ENCODE measurements around the gene METTL24.
"Not testable (repeated sequence)": the region's sequence is repeated elsewhere in the genome, so short reads cannot be mapped to it uniquely, and the experiment has no call there.

The METTL24 gene

GRCh38 chr6:110332281-110332680 lies 25.9 kb downstream of the METTL24 start:
- DNase-seq = no peak

- DNase-seq = no peak
Measured at GRCh38 chr6:110331816-110332215, 26.3 kb downstream of the METTL24 start.

DNA sequence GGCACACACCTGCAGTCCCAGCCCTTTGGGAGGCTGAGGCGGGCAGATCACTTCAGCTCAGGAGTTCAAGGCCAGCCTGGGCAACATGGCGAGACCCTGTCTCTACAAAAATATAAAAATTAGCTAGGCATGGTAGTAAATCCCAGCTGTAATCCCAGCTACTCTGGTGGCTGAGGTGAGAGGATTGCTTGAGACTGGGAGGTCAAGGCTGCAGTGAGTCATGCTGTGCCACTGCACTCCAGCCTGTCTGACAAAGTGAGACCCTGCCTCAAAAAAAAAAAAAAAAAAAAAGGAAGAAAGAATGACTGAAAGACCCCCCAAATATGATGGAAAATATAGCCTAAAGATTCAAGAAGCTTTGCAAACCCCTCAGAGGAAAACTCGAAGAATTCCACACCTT lies 26.8 kb downstream of the METTL24 start:
- no peak for DNase-seq

DNA sequence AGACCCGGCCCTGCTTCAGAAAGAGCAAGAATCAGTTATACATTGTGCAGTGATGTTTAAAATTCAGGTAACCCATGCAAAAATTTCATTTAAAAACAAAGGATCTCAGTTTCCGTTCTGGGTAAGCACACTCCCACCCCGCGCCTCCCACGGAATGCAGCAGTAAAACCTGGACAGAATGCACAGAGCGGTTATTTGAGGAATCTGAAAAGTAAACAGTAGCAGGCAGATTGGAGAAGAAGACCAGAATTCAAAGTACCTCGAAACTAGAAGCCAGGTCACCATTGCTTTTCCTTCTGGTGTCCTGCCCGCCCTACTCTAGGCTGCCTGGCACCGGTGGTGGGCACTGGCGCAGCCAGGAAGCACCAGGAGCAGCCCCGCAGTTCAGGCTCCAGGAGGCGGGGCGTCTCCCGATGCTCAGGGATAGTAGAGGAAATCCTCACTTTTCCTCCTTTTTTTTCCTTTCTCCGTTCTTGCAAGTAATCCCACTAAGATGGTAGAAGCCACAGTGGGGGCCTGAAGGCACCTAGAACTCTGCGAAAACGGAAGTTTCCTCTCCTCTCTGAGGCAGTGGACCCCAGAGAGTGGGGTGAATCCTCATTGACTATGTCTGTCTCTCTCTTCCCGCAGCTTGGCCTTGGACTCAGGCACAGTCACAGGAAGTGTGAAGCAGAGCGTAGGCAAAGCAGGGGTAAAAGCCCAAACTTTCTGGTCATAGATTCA lies 28.3 kb downstream of the METTL24 start:
- no peak for DNase-seq

DNA sequence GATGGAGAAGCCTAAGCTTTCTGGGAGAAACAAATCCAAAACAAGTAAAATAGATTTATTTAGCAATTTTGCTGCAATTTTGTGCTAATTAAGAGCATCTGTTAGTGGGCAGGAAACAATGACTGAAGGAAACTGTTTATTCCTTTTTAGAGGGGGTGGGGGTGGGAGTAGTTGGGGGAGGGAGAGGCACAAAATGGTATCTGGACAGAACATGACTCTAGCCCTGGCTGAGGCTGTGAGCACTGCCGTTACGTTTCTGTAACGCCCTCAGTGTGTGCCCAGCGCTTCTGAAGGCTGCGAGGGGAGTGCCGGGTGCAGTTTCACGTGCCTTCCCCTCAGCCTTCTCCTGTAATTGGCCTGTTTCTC lies 28.8 kb downstream of the METTL24 start:
- no peak for DNase-seq

GRCh38 chr6:110328259-110328658 lies 29.9 kb downstream of the METTL24 start:
- DNase-seq = no peak

- DNase-seq = no peak
Measured at GRCh38 chr6:110327391-110327790, 30.8 kb downstream of the METTL24 start.

- DNase-seq = no peak
Measured at GRCh38 chr6:110326609-110327008, 31.5 kb downstream of the METTL24 start.

DNA sequence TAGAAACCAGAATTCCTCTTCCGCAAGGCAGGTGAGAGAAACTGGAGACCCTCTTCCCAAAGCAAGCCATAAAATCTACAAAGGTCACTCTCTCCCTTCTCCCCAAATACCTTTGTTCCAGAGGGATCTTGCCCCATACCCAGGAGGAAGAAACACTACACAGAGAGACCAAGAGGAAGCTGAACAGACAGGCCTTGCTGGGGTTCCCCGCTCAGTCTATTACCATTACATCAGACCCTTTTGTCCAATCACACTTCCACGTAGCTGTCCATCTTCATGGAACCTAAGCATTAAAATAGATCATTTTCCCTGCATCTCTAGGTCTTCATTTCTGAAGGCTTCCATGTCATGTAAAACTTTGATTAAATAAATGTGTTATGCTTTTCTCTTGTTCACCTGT lies 32.1 kb downstream of the METTL24 start:
- no peak for DNase-seq

- DNase-seq = no peak
Measured at GRCh38 chr6:110325197-110325596, 33.0 kb downstream of the METTL24 start.

- no peak for DNase-seq
Measured at GRCh38 chr6:110324548-110324947, 33.6 kb downstream of the METTL24 start.

DNA sequence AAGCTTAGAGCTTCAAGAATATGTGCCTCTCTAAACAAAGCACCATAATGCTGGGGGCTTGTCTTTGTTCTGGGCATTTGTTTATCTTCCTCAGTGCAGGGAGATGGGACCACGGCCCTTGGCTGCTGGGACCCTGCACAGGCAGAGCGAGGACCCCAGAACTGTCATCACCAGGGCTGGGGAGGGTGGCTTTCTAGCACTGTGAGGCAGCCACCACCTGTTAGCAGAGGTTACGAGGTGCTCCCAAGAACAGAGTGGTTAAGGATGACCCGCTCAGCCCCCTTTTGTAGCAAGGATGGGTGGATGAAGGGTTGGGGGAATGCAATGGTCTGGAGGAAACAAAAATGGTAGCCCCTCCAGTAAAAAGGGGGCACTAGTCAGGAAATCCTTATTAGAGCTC lies 34.9 kb downstream of the METTL24 start:
- DNase-seq = no peak

DNA sequence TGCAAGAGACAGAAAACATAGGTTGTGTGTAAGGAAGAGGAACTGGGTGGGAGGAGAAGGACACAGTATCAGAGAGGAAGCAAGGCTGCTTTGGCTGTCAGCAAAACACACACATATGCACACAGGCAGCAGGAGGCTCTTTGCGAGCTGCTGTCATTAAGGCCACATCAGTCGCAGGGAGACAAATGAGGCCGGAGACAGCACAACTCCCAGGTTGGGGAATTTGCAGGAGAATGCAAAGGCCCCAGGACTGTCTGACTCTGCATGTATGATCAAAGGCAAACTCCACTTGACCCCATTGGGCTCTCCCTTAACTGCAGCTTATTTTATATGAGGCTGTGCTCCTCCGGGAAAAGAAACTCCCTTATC lies 35.3 kb downstream of the METTL24 start:
- DNase-seq = no peak

DNA sequence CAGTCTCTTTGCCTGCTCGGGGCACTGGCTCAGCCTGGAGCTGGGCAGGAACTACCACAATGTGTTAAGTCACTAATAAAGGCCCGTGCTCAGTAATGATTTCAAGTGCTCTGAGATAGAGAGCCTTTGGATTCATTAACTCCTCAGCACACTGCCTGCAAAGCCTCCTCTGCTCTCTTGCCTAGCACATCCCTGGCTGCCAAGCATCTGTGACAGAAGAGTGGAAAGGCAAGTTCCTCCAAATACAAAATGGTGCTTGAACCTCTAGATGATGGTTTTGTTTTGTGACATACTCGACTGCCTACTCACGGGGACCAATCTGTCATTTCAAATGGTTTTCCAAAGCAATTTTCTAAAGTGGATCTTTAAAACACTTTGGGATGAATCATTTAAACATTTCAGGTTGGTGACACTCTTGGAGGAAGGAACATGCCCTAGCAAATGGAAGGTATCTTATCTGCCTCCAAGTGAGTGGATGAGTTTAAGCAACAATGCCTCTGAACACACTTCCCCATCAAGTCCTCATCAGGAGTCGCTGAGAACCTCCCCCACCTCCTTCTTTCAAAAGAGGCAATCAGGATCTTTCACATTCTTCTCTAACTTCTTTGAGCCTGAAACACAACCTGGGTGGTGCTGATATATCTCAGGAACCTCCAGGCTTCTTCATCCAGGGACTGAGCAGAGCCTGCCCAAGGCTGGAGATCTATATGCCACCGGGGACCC lies 35.8 kb downstream of the METTL24 start:
- DNase-seq = no peak

DNA sequence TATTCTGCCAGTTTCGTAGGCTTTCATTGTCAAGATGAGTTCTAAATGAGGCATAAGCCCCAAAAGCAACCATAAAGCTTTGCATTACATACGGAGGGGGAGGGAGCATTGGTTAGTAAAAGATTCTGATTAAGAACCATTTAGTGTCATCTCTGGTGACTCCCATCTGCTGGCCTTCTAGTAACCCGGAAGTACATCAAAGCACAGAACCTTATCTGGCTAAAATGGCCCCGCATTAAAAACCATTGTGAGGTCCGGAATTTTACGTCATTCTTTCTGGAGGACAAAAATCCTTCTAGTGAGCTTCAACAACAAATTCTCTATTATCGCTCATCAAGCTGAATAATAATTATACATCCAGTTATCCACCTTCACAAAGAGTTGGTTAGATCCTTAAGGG lies 37.8 kb downstream of the METTL24 start:
- no peak for DNase-seq

DNA sequence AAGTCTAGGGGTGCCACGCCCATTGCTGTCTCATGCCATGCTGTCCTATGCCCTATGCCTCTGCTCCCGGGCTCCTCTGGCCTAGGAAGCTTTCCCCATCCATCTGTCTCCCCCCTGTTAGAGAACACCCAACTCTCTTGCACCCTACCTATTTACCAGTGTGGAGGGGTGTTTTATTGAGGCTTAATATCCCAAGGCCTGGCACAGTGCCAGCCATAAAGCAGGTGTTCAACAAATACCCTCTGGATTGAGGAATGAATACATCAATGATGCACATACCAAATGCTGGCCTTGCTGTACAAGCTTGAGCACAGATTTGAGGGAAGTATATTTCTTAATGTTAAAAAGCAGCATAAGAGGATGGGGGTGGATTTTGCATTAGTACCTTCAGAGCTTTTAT lies 38.3 kb downstream of the METTL24 start:
- no peak for DNase-seq

DNA sequence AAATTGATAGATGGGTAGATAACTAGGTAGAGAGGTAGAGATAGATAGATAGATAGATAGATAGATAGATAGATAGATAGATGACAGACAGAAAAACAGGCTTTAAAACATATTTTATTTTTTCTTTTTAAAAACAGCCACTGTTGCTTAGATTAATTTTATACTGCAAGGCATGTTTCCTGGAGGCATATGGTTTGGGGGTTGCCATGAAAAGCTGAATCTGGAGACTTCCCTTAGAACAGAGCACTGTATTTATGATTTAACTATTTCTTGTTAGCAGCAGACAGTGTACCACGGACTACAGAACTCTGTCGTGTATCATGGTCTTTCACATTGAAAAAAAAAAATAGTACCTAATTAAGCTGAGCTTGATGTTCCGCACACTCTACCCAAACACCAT lies 38.8 kb downstream of the METTL24 start:
- no peak for DNase-seq

DNA sequence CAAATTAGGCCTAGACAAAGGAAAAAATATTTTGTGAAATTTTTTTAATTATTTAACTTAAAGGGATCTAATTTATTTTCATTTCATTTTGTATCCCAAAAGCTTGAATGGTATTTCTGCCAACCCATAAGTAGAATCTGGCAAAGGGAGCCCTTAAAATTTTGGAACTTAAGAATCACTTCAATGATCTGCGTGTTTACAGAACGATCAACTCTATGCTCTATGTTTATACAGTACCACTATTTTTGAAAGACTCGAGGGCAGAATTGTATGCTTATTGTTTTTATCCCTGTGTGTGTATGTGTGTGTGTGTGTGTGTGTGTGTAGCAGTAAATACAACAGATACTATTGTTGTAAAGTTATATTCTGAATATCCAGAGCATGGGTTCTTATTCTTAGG lies 39.2 kb downstream of the METTL24 start:
- DNase-seq = no peak

DNA sequence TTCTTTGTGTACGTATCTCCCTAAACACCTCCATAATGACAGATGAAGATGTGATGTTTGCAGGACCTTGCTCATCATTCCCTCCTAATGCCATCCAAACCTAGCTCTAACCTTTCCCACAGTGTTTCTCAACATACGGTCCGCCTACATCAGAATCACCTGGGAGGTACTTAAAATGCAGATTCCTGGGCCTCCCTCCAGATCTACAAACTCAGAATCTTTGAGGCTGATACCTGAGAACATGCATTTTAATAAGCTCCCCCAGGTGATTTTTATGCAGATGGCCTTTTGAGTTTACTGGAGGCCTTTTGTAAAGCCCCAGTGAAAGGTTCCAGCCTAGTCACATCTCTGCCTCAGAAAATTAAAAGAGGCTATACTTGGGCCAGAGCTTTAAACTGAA lies 40.5 kb downstream of the METTL24 start:
- no peak for DNase-seq

- no peak for DNase-seq
Measured at GRCh38 chr6:110317189-110317588, 41.0 kb downstream of the METTL24 start.

DNA sequence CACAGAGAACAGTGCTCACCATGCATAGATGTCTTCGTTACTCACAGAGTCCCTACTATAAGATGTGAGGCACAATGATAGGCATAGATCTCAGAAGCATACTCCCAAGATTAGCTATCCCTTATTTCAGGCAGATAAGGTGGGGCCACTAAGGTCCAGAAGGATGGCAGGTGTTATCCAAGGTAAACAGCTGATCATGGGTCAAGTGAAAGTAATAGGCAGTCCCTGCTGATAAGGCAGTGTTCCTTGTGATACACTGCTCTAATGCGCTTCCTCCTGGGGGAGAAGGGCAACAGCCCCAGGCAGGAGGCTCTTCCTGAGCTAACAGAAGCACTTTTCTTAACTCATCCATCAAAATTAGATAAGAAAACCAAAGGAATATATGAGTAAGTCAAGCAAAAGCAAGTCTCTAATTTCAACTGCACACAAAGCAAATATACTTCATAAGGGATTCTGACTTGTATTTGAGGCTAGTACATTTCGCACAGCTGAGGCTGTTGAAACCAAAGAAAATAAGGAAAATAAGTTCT lies 42.2 kb downstream of the METTL24 start:
- DNase-seq = no peak

GRCh38 chr6:110315207-110315868 lies 42.8 kb downstream of the METTL24 start:
- DNase-seq = no peak

DNA sequence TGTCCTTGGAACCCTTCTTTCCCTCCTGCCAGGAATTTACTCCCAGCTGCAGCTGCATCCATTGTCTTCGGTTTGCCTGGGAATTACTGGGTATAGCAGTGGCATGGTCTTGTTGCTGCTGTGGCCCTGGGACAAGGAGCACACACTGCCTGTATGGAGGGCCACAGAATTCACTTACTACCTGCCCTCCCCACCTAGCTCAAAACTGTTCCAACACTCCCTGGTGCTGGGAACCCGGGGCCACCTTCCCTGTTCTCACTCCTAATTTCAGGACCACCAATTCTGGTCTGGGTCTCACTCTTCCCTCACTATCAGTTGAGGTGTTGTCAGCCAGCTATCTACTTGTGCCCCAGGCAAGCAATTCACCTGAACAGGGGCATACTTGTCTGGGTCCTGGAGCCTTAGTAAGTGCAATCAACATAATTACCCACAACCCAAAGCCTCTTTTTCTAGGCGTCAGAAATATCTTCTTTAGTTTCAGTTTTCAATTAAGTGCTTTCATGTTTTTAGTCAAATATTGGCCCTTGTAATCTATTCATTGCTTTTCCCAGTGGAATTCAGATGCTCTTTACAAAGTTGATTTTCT lies 47.2 kb downstream of the METTL24 start:
- no peak for DNase-seq

DNA sequence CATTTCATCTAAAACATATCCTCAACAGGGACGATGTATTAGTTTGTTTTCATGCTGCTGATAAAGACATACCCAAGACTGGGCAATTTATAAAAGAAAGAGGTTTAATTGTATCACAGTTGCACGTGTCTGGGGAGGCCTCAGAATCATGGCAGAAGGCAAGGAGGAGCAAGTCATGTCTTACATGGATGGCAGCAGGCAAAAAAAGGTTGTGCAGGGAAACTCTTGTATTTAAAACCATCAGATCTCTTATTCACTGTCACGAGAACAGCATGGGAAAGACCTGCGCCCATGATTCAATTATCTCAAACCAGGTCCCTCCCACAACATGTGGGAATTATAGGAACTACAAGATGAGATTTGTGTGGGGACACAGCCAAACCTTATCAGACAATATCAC lies 48.7 kb downstream of the METTL24 start:
- DNase-seq = not testable (repeated sequence)

All from stimulated activated CD4-positive, alpha-beta T cell treated with anti-CD3 and anti-CD28 coated beads, Interleukin-2, amount 100 ng/mL, for 48 hours (primary cell).